K562 (cell line): Measurements from ENCODE around the gene HCFC1R1. TPM values are rescaled to one million over a fixed set of nuclear protein-coding genes. Genes with fewer than 3 reads are reported as not detected.

Source experiments
- BRCA1 ChIP-seq, 2 experiments: fragments of 450-650 bp in 1 of 2; sonication (generic) in 1 of 2; formaldehyde crosslinking in 1 of 2; IDR thresholded peaks; 2 replicates each; pipeline versions ENCODE4 v1.5.0 to v1.6.1; 2017 to 2020; ENCODE audit warnings: mild to moderate bottlenecking in 1 of 2, missing genetic modification reagents in 1 of 2
- GMEB1 ChIP-seq: fragments of 250-450 bp; sonication (Bioruptor Pico); IDR thresholded peaks from 2 replicates; pipeline ENCODE4 v1.4.0; 2020; ENCODE audit warnings: mild to moderate bottlenecking
- PRMT5 ChIP-seq: sonication (generic); formaldehyde crosslinking; IDR thresholded peaks from 2 replicates; pipeline ENCODE4 v1.5.0; 2020; ENCODE audit warnings: missing genetic modification reagents
- RBBP5 ChIP-seq: fragments of 200-600 bp; sonication (generic); IDR thresholded peaks from 2 replicates; pipeline ENCODE4 v1.6.1; 2012; ENCODE audit warnings: borderline replicate concordance, mild to moderate bottlenecking, low read length, control low read depth, inconsistent platforms; ENCODE audit not compliant: insufficient read depth, poor library complexity, severe bottlenecking
- RNF2 ChIP-seq: sonication (generic); IDR thresholded peaks from 2 replicates; pipeline ENCODE4 v1.6.1; 2016
- TFAP4 ChIP-seq: sonication (generic); formaldehyde crosslinking; IDR thresholded peaks from 2 replicates; pipeline ENCODE4 v1.8.0; 2022; ENCODE audit warnings: missing genetic modification reagents, mild to moderate bottlenecking, moderate library complexity, borderline replicate concordance
- ZBTB1 ChIP-seq: sonication (generic); formaldehyde crosslinking; IDR thresholded peaks from 2 replicates; pipeline ENCODE4 v1.8.1; 2023; ENCODE audit warnings: missing genetic modification reagents, low read depth, mild to moderate bottlenecking, borderline replicate concordance
- ZFPM2 ChIP-seq: fragments of 250-450 bp; sonication (Bioruptor Pico); IDR thresholded peaks from 2 replicates; pipeline ENCODE4 v1.5.1; 2022; ENCODE audit warnings: mild to moderate bottlenecking
- polyA plus RNA-seq, 8 experiments: library from polyadenylated mRNA; depleted of rRNA in 4 of 8; stranded (reverse) in 5 of 8; unstranded in 3 of 8; fragments of >200 nt; fragmentation: Nextera tagmentation in 2 of 8; fragmentation: Illumina TruSeq in 1 of 8; extraction: Ambion mirVana in 2 of 8; extraction: Trizol in 1 of 8; gene quantifications; 2 replicates each; pipeline versions ENCODE4 v1.2.1 to v1.2.3, GENCODE V29; 2011 to 2014; ENCODE audit warnings: inconsistent platforms in 1 of 8, missing spikeins in 1 of 8
- total RNA-seq, 7 experiments: library from RNA; depleted of rRNA in 6 of 7; stranded (reverse); fragments of >200 nt in 6 of 7; fragmentation: Illumina TruSeq in 2 of 7; extraction: Trizol in 2 of 7; gene quantifications; 2 replicates each; pipeline versions ENCODE4 v1.2.1 to v1.2.3, GENCODE V29; 2011 to 2021; ENCODE audit warnings: low replicate concordance in 1 of 7
- TF ChIP-seq, protein P1 (sequence below), 2 experiments: IDR thresholded peaks; 2 replicates each; pipeline ENCODE4 v1.6.1; 2012; ENCODE audit warnings: improper control_type of control experiment in 2 of 2, low read depth in 2 of 2, low read length in 2 of 2, borderline replicate concordance in 1 of 2

HCFC1R1 gene
- total and polyA plus RNA-seq, 9 of the 15 experiments (the other 6 are each of a cell fraction or from before 2014, with no cell fraction given), result 2.2 to 29.0 (median 11.2) TPM

- no peak for TF ChIP-seq BRCA1 (IDR thresholded peaks at IDR 0.05)
- no peak for TF ChIP-seq BRCA1 (CRISPR knock-in tag; IDR thresholded peaks at IDR 0.05)
- 0 out of 2 replicates have a peak, but pooled peaks have one; percentile 35 for TF ChIP-seq PRMT5 (CRISPR knock-in tag)
- peak; percentile 45 for TF ChIP-seq RBBP5
- TF ChIP-seq GMEB1 (CRISPR knock-in tag), result peak; percentile 78
- no peak for TF ChIP-seq ZFPM2
- TF ChIP-seq RNF2, result peak; percentile 23; the same call in 1 of the 2 replicates
- TF ChIP-seq, protein P1, sequence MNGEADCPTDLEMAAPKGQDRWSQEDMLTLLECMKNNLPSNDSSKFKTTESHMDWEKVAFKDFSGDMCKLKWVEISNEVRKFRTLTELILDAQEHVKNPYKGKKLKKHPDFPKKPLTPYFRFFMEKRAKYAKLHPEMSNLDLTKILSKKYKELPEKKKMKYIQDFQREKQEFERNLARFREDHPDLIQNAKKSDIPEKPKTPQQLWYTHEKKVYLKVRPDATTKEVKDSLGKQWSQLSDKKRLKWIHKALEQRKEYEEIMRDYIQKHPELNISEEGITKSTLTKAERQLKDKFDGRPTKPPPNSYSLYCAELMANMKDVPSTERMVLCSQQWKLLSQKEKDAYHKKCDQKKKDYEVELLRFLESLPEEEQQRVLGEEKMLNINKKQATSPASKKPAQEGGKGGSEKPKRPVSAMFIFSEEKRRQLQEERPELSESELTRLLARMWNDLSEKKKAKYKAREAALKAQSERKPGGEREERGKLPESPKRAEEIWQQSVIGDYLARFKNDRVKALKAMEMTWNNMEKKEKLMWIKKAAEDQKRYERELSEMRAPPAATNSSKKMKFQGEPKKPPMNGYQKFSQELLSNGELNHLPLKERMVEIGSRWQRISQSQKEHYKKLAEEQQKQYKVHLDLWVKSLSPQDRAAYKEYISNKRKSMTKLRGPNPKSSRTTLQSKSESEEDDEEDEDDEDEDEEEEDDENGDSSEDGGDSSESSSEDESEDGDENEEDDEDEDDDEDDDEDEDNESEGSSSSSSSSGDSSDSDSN (IDR thresholded peaks at IDR 0.05; ENCODE audit: borderline replicate concordance in 1 of 2, low read depth in 2 of 2, low read length in 2 of 2), result 0 out of 4 replicates have a peak, but pooled peaks of 1 of the 2 experiments have one; percentile 57
- TF ChIP-seq TFAP4 (CRISPR knock-in tag), result peak; percentile 90
- peak; percentile 79; the same call in 1 of the 2 replicates for TF ChIP-seq ZBTB1 (CRISPR knock-in tag)
- TF ChIP-seq, all 486 proteins: peak for 39
These were observed 5.9 kb upstream of the HCFC1R1 start (continued) for GRCh38 chr16:3029491-3030221.
